Ovary (tissue), 9 donors: ENCODE results near the gene TASP1. TPM values are rescaled to one million over a fixed set of nuclear protein-coding genes. Genes with fewer than 3 reads are reported as not detected.
"Not testable (repeated sequence)": the region's sequence is repeated elsewhere in the genome, so short reads cannot be mapped to it uniquely, and the experiment has no call there.

Experiments used
- DNase-seq, 5 donors: peaks; one replicate each; pipeline ENCODE4 v3.0.0-alpha.2; 2019 to 2020
- H3K27ac ChIP-seq, 2 donors: fragments of 200-600 bp; one replicate each; pipeline versions ENCODE4 v1.5.1 to v1.8.0; 2019 to 2022
- H3K27me3 ChIP-seq: fragments of 200-600 bp; one replicate; pipeline ENCODE4 v1.8.0; 2022
- H3K36me3 ChIP-seq: fragments of 200-600 bp; sonication (generic); one replicate; pipeline ENCODE4 v1.5.1; 2019
- H3K4me1 ChIP-seq: one replicate; pipeline ENCODE4 v1.8.1; 2013; ENCODE audit warnings: mild to moderate bottlenecking, moderate library complexity; ENCODE audit not compliant: insufficient read depth
- H3K4me3 ChIP-seq: fragments of 200-600 bp; sonication (generic); one replicate; pipeline ENCODE4 v1.5.1; 2017
- H3K9me3 ChIP-seq, 2 donors: fragments of 200-600 bp in 1 of 2; sonication (generic) in 1 of 2; one replicate each; pipeline versions ENCODE4 v1.5.1 to v1.8.1; 2013 to 2019; ENCODE audit warnings: mild to moderate bottlenecking in 1 of 2, moderate library complexity in 1 of 2
- EP300 ChIP-seq: sonication (generic); formaldehyde crosslinking; IDR thresholded peaks from one replicate; pipeline ENCODE4 v1.6.1; 2017; ENCODE audit warnings: antibody characterized with exemption
- POLR2A ChIP-seq: fragments of 450-650 bp; IDR thresholded peaks from one replicate; pipeline ENCODE4 v1.6.1; 2017; ENCODE audit warnings: antibody characterized with exemption, mild to moderate bottlenecking, moderate library complexity
- WGBS, 3 donors: extraction: QIAGEN DNeasy Blood & Tissue Kit in 1 of 3; methylation state at CpG; one replicate each; pipeline versions ENCODE4 v1.1.5 to v1.1.7; 2013 to 2017; 5-methylcytosine and 5-hydroxymethylcytosine counted together
- intact Hi-C, 4 donors: fragments of 100-400 bp; cut with DNase I; formaldehyde crosslinking; loops; one replicate each; pipeline versions ENCODE4 v1.11.0 to v1.15.1; 2022 to 2023
- polyA plus RNA-seq, 2 donors: library from polyadenylated mRNA; stranded (reverse); fragments of 200-250 nt in 1 of 2; fragments of 350-450 nt in 1 of 2; fragmentation: Illumina TruSeq in 1 of 2; extraction: RNeasy Lipid Tissue Mini Kit (QIAGEN cat#74804) in 1 of 2; gene quantifications; one replicate each; pipeline ENCODE4 v1.2.3, GENCODE V29; 2013 to 2014
- total RNA-seq, 7 donors: library from RNA; depleted of rRNA in 2 of 7; stranded (reverse); fragments of >200 nt in 2 of 7; fragmentation: NEBNext Ultra II Directional in 3 of 7; extraction: Animal tissue kit (Norgen Biotek cat#: 25700) in 3 of 7; gene quantifications; one replicate each; pipeline versions ENCODE4 v1.1.0 to v1.2.4, GENCODE V29; 2016 to 2023
- TF ChIP-seq, protein P1 (sequence below), 3 donors: fragments of 450-650 bp in 2 of 3; fragments of 200-600 bp in 1 of 3; IDR thresholded peaks; one replicate each; pipeline versions ENCODE4 v1.5.1 to v1.8.0; 2016 to 2022; ENCODE audit warnings: antibody characterized with exemption in 3 of 3, mild to moderate bottlenecking in 1 of 3
- donor health status: DM: no; HTN: no; CAD: no; lungs with moderate emphysema.
- donor health status: DM: no; HTN: no; CAD: no.
- donor health status: Bipolar disorder and iron deficiency.
- donor health status: DM: yes; HTN: yes; CAD: no.
- donor health status: DM: no; HTN: no; CAD: no.
- donor health status: DM: yes; HTN: yes; CAD: no.

TASP1 gene
- total and polyA plus RNA-seq, 9 donors = 6.4 to 16.5 (median 13.2) TPM

GRCh38 chr20:13485576-13485975, 153.2 kb downstream of the TASP1 start:
- intact Hi-C loops = no loop called here
- TF ChIP-seq EP300 (no peak), POLR2A (no peak)
- TF ChIP-seq, protein P1, sequence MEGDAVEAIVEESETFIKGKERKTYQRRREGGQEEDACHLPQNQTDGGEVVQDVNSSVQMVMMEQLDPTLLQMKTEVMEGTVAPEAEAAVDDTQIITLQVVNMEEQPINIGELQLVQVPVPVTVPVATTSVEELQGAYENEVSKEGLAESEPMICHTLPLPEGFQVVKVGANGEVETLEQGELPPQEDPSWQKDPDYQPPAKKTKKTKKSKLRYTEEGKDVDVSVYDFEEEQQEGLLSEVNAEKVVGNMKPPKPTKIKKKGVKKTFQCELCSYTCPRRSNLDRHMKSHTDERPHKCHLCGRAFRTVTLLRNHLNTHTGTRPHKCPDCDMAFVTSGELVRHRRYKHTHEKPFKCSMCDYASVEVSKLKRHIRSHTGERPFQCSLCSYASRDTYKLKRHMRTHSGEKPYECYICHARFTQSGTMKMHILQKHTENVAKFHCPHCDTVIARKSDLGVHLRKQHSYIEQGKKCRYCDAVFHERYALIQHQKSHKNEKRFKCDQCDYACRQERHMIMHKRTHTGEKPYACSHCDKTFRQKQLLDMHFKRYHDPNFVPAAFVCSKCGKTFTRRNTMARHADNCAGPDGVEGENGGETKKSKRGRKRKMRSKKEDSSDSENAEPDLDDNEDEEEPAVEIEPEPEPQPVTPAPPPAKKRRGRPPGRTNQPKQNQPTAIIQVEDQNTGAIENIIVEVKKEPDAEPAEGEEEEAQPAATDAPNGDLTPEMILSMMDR (IDR thresholded peaks at IDR 0.05) = no peak
- WGBS, 3 donors = 92 to 96% (median 92%) methylated on average over 3 of the region's 3 CpGs
- no peaks in the 10 kb centered on the region for H3K36me3 ChIP-seq
- no peak for DNase-seq
- no peaks in the 10 kb centered on the region for H3K4me1 ChIP-seq
- no peak overlapping the region for H3K27ac ChIP-seq
- no peaks in the 10 kb centered on the region for H3K27me3 ChIP-seq
- H3K4me3 ChIP-seq = no peak overlapping the region
- H3K9me3 ChIP-seq = no peaks in the 10 kb centered on the region

- H3K36me3 ChIP-seq, H3K27ac ChIP-seq, H3K9me3 ChIP-seq, H3K4me3 ChIP-seq, intact Hi-C loops, H3K27me3 ChIP-seq, H3K4me1 ChIP-seq, DNase-seq: not testable (repeated sequence)
- WGBS, 3 donors = 91 to 96% (median 92%) methylated on average over 1 of the region's 1 CpG
Observed at GRCh38 chr20:13485019-13485418, 153.7 kb downstream of the TASP1 start.

- H3K4me3 ChIP-seq, H3K27me3 ChIP-seq, H3K36me3 ChIP-seq, intact Hi-C loops, DNase-seq, H3K27ac ChIP-seq, H3K9me3 ChIP-seq, H3K4me1 ChIP-seq: not testable (repeated sequence)
- WGBS, 3 donors = 94 to 100% (median 96%) methylated on average over 1 of the region's 1 CpG
Observed at GRCh38 chr20:13483472-13483871, 155.3 kb downstream of the TASP1 start.

GRCh38 chr20:13478366-13478765, 160.4 kb downstream of the TASP1 start:
- H3K27ac ChIP-seq = no peak overlapping the region
- H3K36me3 ChIP-seq = no peaks in the 10 kb centered on the region
- no peaks in the 10 kb centered on the region for H3K27me3 ChIP-seq
- TF ChIP-seq, protein P1 (IDR thresholded peaks at IDR 0.05) = no peak
- no peak for TF ChIP-seq POLR2A
- no peak for TF ChIP-seq EP300
- no peaks in the 10 kb centered on the region for H3K9me3 ChIP-seq
- H3K4me1 ChIP-seq = no peaks in the 10 kb centered on the region
- DNase-seq = no peak
- intact Hi-C loops = no loop called here
- 65 to 96% (median 91%) methylated on average over 2 of the region's 2 CpGs for WGBS, 3 donors
- no peak overlapping the region for H3K4me3 ChIP-seq

GRCh38 chr20:13474467-13474866, 164.3 kb downstream of the TASP1 start:
- H3K9me3 ChIP-seq = no peaks in the 10 kb centered on the region
- no peaks in the 10 kb centered on the region for H3K4me1 ChIP-seq
- TF ChIP-seq, protein P1 (IDR thresholded peaks at IDR 0.05) = no peak
- TF ChIP-seq EP300 = no peak
- no peak for TF ChIP-seq POLR2A
- 93 to 100% (median 94%) methylated on average over 1 of the region's 1 CpG for WGBS, 3 donors
- no peak overlapping the region for H3K4me3 ChIP-seq
- H3K27ac ChIP-seq = no peak overlapping the region
- intact Hi-C loops = no loop called here
- no peak for DNase-seq
- no peaks in the 10 kb centered on the region for H3K27me3 ChIP-seq
- no peaks in the 10 kb centered on the region for H3K36me3 ChIP-seq

GRCh38 chr20:13469262-13469661, 169.5 kb downstream of the TASP1 start:
- no peaks in the 10 kb centered on the region for H3K27me3 ChIP-seq
- intact Hi-C loops = no loop called here
- H3K36me3 ChIP-seq = no peaks in the 10 kb centered on the region
- H3K4me3 ChIP-seq = no peak overlapping the region
- no peaks in the 10 kb centered on the region for H3K4me1 ChIP-seq
- no peak for TF ChIP-seq POLR2A
- H3K27ac ChIP-seq = no peak overlapping the region
- no peak for DNase-seq
- no peaks in the 10 kb centered on the region for H3K9me3 ChIP-seq
